HEK293 (cell line): Measurements from ENCODE around the gene PCDH9.

Experiments used
- CTCF ChIP-seq: fragments of 450-650 bp; formaldehyde crosslinking; IDR thresholded peaks from 2 replicates; pipeline ENCODE4 v1.5.1; 2016; ENCODE audit warnings: missing biosample characterization, missing genetic modification characterization
- RBAK ChIP-seq: fragments of 450-650 bp; formaldehyde crosslinking; IDR thresholded peaks from 2 replicates; pipeline ENCODE4 v1.5.1; 2016; ENCODE audit warnings: missing biosample characterization, missing genetic modification characterization
- ZNF473 ChIP-seq: fragments of 450-650 bp; formaldehyde crosslinking; IDR thresholded peaks from 2 replicates; pipeline ENCODE4 v1.5.1; 2017; ENCODE audit warnings: missing biosample characterization, missing genetic modification characterization
- ZNF670 ChIP-seq: fragments of 450-650 bp; formaldehyde crosslinking; IDR thresholded peaks from 2 replicates; pipeline ENCODE4 v1.5.1; 2016; ENCODE audit warnings: missing biosample characterization, missing genetic modification characterization, low read depth
- ZNF792 ChIP-seq: fragments of 450-650 bp; formaldehyde crosslinking; IDR thresholded peaks from 2 replicates; pipeline ENCODE4 v1.5.1; 2016; ENCODE audit warnings: missing biosample characterization, missing genetic modification characterization
- TF ChIP-seq, protein P1 (sequence below): fragments of 450-650 bp; formaldehyde crosslinking; IDR thresholded peaks from 2 replicates; pipeline ENCODE4 v1.5.1; 2016; ENCODE audit warnings: missing biosample characterization, missing genetic modification characterization, borderline replicate concordance

- TF ChIP-seq CTCF (tag by site-specific recombination) (no peak), RBAK (tag by site-specific recombination) (no peak), ZNF670 (tag by site-specific recombination) (no peak), ZNF792 (tag by site-specific recombination) (no peak), ZNF473 (tag by site-specific recombination) (no peak)
- TF ChIP-seq, protein P1, sequence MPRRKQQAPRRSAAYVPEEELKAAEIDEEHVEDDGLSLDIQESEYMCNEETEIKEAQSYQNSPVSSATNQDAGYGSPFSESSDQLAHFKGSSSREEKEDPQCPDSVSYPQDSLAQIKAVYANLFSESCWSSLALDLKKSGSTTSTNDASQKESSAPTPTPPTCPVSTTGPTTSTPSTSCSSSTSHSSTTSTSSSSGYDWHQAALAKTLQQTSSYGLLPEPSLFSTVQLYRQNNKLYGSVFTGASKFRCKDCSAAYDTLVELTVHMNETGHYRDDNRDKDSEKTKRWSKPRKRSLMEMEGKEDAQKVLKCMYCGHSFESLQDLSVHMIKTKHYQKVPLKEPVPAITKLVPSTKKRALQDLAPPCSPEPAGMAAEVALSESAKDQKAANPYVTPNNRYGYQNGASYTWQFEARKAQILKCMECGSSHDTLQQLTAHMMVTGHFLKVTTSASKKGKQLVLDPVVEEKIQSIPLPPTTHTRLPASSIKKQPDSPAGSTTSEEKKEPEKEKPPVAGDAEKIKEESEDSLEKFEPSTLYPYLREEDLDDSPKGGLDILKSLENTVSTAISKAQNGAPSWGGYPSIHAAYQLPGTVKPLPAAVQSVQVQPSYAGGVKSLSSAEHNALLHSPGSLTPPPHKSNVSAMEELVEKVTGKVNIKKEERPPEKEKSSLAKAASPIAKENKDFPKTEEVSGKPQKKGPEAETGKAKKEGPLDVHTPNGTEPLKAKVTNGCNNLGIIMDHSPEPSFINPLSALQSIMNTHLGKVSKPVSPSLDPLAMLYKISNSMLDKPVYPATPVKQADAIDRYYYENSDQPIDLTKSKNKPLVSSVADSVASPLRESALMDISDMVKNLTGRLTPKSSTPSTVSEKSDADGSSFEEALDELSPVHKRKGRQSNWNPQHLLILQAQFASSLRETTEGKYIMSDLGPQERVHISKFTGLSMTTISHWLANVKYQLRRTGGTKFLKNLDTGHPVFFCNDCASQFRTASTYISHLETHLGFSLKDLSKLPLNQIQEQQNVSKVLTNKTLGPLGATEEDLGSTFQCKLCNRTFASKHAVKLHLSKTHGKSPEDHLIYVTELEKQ = no peak
Measured at GRCh38 chr13:66520511-66521355, 709.4 kb downstream of the PCDH9 start.
